Thoracic aorta (tissue), 2 donors: ENCODE results near the gene ENTHD1. TPM values are rescaled to one million over a fixed set of nuclear protein-coding genes. Genes with fewer than 3 reads are reported as not detected.

ENCODE experiments used
- ATAC-seq: fragments of 150-250 bp; one replicate; pipeline ENCODE4 v1.8.0; 2017; ENCODE audit warnings: low read depth; ENCODE audit not compliant: insufficient number of reproducible peaks, low FRiP score
- DNase-seq: peaks from one replicate; pipeline ENCODE4 v3.0.0-alpha.2; 2020; ENCODE audit warnings: low spot score
- H3K27ac ChIP-seq, 2 donors: fragments of 200-600 bp; sonication (generic); 1 replicate in 1 of 2; 2 replicates in 1 of 2; pipeline ENCODE4 v1.5.1; 2016; ENCODE audit warnings: mild to moderate bottlenecking in 2 of 2, moderate library complexity in 2 of 2
- H3K27me3 ChIP-seq: fragments of 200-600 bp; sonication (generic); replicated peaks from 2 replicates; pipeline ENCODE4 v1.6.0; 2016; ENCODE audit warnings: mild to moderate bottlenecking; ENCODE audit not compliant: insufficient read depth
- H3K36me3 ChIP-seq: fragments of 200-600 bp; sonication (generic); one replicate; pipeline ENCODE4 v1.5.1; 2016
- H3K4me1 ChIP-seq, 2 donors: fragments of 200-600 bp; sonication (generic); 1 replicate in 1 of 2; 2 replicates in 1 of 2; pipeline versions ENCODE4 v1.5.1 to v1.6.0; 2016; ENCODE audit warnings: low read depth in 2 of 2, mild to moderate bottlenecking in 1 of 2; ENCODE audit not compliant: control insufficient read depth in 1 of 2
- H3K4me3 ChIP-seq: fragments of 200-600 bp; sonication (generic); 2 replicates; pipeline ENCODE4 v1.5.1; 2016; ENCODE audit warnings: mild to moderate bottlenecking
- H3K9me3 ChIP-seq: fragments of 200-600 bp; sonication (generic); 2 replicates; pipeline ENCODE4 v1.5.1; 2016
- CTCF ChIP-seq: fragments of 200-600 bp; sonication (generic); IDR thresholded peaks from one replicate; pipeline ENCODE4 v1.5.1; 2019; ENCODE audit warnings: antibody characterized with exemption
- total RNA-seq, 2 donors: library from RNA; depleted of rRNA; stranded (reverse); fragments of >200 nt; gene quantifications; one replicate each; pipeline versions ENCODE4 v1.1.0 to v1.2.3, GENCODE V29; 2016

ENTHD1 gene
- total RNA-seq, 2 donors from 2014 or later: not detected

GRCh38 chr22:39773503-39773902 is 120.1 kb downstream of the ENTHD1 start:
- ATAC-seq: no peak
- H3K4me3 ChIP-seq: no peak overlapping the region

GRCh38 chr22:39771486-39771885 is 122.1 kb downstream of the ENTHD1 start:
- no peaks in the 10 kb centered on the region for H3K36me3 ChIP-seq
- ATAC-seq (no peak), DNase-seq (no peak)
- no peaks in the 10 kb centered on the region for H3K27me3 ChIP-seq
- no peak overlapping the region for H3K4me3 ChIP-seq
- no peak for TF ChIP-seq CTCF
- no peaks in the 10 kb centered on the region for H3K9me3 ChIP-seq
- H3K4me1 ChIP-seq: no peaks in the 10 kb centered on the region
- no peak overlapping the region for H3K27ac ChIP-seq

More at GRCh38 chr22:39773503-39773902, 120.1 kb downstream of the ENTHD1 start:
- Histone ChIP-seq H3K27ac (no peak overlapping the region), H3K36me3 (no peaks in the 10 kb centered on the region), H3K9me3 (no peaks in the 10 kb centered on the region), H3K27me3 (no peaks in the 10 kb centered on the region), H3K4me1 (no peaks in the 10 kb centered on the region)
- DNase-seq: no peak
- TF ChIP-seq CTCF: no peak

- no peak for ATAC-seq
- Histone ChIP-seq H3K27ac (no peak overlapping the region), H3K36me3 (no peaks in the 10 kb centered on the region), H3K4me3 (no peak overlapping the region), H3K27me3 (no peaks in the 10 kb centered on the region), H3K9me3 (no peaks in the 10 kb centered on the region), H3K4me1 (no peaks in the 10 kb centered on the region)
- TF ChIP-seq CTCF: no peak
- no peak for DNase-seq
Observed at GRCh38 chr22:39765661-39766060, 127.9 kb downstream of the ENTHD1 start.

GRCh38 chr22:39765046-39765445 is 128.5 kb downstream of the ENTHD1 start:
- no peaks in the 10 kb centered on the region for H3K4me1 ChIP-seq
- H3K36me3 ChIP-seq: no peaks in the 10 kb centered on the region
- H3K9me3 ChIP-seq: no peaks in the 10 kb centered on the region
- no peak for TF ChIP-seq CTCF
- no peak overlapping the region for H3K4me3 ChIP-seq
- no peak overlapping the region for H3K27ac ChIP-seq
- H3K27me3 ChIP-seq: no peaks in the 10 kb centered on the region
- DNase-seq (no peak), ATAC-seq (no peak)

GRCh38 chr22:39763276-39763675 is 130.3 kb downstream of the ENTHD1 start:
- ATAC-seq: no peak
- H3K4me3 ChIP-seq: no peak overlapping the region
- DNase-seq: no peak
- H3K4me1 ChIP-seq: no peaks in the 10 kb centered on the region
- H3K27ac ChIP-seq: no peak overlapping the region
- TF ChIP-seq CTCF: no peak
- no peaks in the 10 kb centered on the region for H3K36me3 ChIP-seq
- H3K27me3 ChIP-seq: no peaks in the 10 kb centered on the region
- H3K9me3 ChIP-seq: no peaks in the 10 kb centered on the region
